ENCODE measurements around the gene NACC2.

The NACC2 gene

DNA sequence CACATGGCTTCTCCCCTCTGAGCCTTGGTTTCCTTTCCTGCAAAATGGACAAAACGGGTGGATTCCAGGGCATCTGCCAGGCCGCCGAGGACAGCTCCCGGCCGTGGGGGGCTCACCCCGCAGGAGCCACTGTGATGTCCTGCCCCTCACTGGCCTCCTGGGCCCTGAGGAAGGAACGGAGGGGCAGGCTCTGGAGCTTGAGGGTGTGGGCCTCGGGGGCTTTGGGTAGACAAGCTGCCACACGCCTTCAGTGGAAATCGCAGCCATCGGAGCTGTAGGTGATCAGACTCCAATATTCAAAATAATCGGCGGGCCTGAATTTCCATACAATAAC is 101.7 kb downstream of the NACC2 start:
- no peak for DNase-seq

DNA sequence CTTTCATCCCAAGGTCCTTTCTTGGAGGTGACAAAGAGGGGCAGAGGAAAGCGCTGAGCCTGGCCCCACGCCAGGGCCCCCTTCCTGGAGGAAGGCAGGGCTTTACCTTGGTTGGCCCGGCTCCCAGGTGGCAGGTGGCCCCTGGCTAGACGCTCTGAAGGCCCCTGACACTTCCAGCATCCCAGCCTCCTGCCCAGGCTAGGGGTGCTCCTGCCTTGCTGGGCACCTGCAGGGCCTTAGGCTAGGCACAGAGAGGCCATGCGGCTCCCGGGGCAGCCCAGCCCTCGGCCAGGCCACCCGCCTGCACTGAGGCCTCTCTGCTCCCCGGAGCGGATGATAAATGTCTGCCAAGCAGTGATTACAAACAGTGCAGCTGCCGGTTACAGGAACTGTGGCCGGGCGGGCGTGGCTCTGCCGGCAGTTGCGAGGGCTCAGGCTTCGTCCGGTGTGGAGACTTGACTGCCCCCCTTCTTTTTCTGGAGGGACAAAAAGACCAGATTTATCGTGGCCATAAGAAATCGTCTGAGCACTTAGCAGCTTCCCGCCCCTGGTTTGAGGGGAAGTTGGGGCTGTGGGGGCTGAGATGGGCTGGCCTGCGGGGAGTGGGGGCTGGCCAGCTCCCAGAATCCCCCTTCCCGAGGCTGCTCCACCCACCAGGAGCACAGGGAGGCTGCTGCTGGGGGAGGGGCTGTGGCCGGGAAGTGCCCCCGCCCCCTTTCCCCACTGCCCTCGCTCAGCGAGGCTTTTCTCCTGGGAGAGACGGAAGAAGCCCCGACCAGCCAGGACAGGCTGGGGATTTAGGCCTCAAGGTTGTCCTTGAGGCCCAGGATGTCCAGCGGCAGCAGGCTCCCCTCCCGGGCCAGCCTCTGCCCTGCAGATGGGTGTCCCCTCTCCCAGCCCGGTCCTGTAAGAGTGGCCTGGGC is 102.3 kb downstream of the NACC2 start:
- DNase-seq: peak; percentile 81

DNA sequence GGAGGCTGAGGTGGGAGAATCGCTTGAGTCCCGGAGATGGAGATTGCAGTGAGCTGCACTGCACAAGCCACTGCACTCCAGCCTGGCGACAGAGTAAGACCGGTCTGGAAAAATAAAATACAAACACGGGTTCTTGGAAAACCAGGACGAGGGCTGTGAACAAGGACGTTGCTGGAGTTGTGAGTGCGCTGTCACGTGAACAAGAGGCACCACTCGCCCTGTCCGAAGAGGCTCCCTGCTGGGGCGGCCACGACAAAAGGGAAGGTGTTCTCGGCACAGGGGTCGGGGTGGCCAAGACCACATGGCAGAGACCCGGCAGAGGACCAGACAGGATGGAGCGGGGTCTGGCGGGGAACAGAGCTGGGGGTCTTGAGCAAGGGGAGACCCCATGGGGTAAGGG is 103.3 kb downstream of the NACC2 start:
- no peak for DNase-seq

DNA sequence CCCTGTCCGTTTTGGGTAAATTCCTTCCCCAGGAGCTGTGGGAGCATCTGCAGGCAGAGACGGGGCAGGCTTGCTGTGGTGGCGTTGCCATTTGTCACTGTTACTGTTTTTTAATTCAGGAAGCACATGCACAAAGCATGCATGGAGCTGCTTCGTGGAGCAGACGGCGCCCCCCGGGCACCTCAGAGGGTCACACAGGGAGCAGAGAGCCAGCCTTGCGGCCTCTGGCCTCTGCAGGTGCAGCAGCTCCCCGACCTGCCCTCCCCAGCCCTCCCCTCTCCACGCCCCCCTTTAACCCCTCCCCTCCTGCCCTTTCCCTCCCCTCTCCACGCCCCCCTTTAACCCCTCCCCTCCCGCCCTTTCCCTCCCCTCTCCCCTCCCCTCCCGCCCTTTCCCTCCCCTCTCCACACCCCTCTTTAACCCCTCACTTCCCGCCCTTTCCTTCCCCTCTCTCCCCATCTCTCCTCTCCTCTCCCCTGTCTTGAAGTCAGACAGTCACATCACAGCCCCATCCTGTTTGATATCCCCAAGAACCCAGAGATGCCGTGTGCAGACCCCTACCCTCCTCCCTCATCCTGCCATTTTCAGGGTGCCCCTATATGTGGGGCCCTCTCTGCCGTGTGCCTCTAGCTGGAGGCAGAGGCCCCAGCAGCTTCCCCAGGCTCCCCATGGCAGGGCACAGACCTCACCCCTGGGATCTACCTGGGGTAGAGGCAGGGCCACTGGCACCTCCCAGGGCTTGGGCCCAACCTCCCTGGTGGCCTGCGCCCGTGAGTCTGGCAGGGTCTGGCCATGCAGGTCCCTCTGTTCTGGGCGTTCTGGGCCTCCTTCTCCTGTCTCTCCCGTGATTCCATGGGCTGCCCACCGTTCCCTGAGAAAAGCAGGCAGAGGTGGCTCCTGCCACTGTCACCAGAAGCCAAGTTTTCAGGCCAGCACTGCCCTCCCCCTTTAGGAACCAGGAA is 104.3 kb downstream of the NACC2 start:
- no peak for DNase-seq

DNA sequence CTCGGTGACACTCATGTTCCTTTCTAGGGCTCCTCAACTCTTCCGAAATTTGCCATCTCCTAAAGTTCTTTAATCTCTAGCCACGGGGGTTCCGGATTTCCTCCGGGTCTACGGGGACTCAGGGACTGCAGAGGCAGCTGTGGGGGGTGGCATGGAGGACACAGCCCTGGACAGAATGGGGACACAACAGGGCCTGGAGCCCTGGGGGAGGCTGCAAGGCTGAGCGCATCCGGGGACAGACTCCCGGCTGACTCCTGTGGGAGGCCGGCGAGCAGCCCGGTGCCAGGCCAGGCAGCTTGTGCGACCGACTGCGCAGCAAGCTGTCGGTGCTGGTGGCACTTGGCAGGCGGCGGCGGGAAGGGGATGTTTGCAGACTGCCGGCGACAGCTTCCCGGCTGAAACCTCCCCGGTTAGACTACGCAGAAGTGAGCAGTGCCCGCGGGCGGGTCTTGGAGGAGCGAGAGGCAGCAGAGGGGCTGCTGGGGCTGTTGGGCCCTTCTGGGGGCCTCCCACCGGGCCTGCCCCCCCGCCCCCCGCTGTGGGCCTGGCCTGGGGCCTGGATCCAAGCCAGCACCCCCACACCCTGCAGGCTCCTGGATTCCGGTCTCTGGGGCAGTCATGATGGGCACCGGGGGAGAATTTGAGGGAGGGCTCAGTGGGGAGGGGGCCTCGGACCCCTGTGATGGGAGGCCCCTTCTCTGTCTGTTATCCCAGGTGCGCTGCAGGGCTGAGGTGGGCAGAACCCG is 105.2 kb downstream of the NACC2 start:
- no peak for DNase-seq

DNA sequence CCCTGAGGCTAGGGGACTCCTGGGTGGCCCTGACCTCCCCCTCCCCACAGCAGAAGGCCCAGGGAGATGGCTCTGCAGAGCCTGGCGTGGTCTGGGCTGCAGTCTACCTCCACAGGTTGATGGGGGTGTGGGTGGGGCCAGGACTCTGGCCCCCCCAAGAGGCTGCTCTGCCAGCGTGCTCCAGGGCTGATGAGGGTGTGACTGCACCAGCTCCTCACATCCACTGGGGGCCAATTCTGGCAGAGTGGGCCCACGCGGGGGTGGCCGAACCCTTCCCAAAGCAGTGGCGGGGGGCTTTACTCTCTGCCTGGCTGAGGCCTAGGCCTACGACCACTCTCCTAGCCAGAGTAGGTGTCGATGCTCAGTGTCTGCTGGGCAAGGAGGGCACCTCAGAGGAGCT is 105.9 kb downstream of the NACC2 start:
- no peak for DNase-seq

DNA sequence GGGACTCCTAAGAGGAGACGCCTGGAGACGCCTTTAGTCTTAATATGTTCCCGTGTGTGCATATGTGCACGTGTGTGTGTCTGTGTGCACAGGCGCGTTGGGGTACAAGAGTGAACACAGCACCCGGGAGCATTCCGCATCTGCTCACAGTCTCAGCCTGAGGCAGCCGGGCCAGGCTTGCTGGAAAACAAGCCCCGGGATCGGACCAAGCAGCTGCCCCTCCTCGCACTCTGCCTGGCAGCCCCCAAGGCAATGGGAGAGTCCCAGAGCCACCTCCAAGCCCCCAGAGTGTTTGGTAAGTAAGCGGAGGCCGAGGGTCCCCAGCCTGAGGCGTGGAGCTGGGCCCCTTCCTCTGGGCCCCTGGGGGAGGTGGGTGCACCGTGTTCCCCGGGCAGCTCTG is 106.6 kb downstream of the NACC2 start:
- no peak for DNase-seq

DNA sequence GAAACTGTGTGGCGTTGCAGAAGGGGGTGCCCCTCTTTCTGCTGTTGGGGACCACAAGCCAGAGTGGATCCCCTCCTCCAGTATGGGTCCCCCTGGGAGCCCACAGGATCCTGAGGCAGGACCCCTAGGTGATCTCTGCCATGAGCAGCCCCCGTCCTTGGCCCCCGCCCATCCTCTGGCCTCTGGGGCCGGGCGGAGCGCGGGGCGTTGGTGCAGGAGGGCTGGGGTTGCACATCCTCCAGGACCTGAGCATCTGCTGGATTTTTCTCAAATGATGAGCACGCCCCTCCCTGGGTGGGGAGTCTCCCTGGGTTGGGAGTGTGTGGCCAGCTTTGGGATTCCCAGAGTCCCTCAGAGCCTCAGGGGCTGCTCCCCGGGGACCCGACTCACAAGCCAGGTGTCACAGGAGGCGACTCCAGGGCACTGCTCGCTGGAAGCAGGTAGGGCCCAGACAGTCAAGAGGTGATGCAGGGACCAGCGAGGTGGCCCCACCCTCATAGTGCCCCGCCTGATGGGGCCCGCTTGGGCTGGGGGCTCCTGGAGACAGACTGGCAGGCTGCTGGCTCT is 107.2 kb downstream of the NACC2 start:
- no peak for DNase-seq

DNA sequence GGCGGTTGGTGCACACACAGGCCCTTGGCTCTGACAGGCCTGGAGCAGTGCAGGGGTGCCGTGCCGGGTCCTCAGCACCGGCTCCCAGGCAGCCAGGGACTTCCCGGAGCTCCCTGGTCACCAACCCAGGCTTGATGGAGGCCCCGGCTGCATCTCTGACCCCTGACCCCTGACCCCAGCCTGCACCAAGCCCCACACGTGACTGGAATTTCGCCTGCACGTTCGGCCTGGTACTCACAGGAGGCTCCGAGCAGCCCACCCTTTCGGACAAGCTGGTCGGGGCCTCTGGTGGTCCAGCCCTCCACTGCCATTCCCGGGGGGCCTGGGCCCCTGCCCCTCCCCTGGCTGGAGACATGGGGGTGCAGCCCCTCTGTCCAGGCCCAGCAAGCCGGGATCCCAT is 108.5 kb downstream of the NACC2 start:
- DNase-seq: no peak

DNA sequence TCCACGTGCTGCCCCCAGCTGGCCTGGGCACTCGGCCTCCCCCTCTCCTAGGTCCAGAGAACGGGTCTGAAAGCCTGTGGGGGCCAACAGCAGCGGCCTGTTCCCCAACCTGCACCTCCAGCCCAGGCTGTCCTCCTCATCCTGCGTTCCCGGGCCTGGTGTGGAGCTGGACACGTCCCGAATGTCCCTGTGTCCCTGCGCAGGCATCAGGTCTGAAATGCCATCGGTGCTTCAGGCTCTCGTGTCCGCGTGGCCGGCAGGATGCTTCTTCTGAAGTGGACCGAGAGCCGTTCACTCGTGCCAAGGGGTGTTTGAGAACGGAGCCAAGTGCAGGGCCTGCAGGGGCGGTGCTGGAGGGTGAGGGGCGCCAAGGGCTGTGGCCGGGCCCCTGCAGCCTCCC is 109.2 kb downstream of the NACC2 start:
- DNase-seq: no peak

DNA sequence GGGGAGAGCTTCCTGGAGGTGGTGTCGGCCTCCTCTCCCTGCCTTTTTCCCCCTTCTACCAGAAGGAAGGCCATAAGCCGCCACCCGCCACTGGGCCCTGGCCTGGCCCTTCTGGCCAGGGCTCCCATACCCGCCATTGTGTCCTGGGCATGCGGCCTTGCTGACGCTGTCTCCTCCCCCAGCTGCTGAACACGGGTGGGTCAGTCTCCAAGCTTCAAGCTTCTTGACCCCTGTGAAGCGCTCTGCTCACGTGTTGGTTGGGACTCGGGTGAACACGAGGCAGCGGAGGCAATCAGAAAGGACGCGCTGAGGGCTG is 109.7 kb downstream of the NACC2 start:
- DNase-seq: no peak

DNA sequence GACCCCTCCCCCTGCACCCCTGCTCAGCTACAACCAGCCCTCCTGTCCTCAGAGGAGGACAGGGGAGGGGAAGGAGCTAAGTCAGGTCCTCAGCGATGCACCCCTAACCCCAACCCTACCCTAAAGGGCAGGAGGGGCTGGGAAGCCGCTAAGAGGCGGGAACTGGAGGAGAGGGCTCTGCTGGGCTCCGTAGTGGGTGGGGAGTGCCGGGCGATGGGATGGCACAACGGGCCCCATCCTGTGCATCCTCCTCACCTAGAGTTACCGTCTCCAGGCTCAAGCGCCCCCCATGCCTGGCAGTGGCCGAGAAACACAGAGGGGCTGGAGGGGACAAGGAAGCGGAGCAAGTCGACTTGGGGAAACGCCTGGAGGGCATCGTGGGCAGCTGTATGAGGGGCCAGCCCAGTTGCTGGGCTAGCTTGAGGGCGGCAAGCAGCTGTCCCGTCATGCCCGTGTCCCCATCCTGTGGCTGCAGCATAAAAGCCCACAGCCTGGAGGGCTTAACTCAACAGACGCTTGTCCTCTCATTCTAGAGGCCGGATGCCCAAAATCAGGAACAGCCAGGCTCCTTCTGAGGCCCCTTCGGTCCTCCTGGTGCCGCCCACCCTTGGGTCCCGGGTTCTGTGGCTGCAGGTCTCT is 110.9 kb downstream of the NACC2 start:
- no peak for DNase-seq

DNA sequence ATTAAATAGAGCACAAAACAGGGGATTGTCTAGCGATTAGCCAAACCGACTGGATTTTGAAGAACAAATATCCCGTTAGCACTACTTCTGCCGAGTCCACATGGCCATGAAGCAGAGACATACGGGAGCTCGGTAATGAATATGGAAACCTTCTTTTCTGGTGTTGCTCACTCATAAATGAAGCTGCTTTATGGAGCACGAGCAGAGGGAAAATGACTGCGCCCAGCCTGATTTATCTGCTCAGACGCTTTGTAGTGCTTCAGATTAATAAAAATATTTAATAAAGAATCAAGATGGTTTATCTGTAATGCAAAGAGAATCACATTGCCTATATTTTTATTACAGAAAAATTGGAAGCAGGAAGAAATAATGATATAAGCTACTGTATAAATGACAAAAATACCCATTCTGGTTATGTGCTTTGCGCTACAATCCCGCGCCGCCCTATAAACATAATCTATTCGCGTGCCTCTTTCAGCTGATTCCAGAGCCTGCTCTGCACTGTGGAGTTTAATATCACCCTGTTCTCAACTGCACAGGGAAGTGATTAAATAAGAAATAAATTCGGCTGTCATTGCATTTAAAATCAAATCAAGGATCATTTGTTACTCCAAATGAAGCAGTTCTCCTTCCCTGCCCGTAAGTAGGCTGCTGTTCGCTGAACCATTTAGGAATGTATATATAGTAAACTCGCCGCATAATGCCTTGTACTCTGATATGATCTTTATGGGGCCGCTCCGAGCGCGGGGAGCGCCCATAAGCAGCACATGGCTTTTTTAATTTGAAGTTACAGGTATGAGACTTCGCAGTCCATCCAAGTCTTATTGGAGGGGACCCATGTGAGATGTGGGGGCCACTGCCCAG is 111.6 kb downstream of the NACC2 start:
- no peak for DNase-seq

DNA sequence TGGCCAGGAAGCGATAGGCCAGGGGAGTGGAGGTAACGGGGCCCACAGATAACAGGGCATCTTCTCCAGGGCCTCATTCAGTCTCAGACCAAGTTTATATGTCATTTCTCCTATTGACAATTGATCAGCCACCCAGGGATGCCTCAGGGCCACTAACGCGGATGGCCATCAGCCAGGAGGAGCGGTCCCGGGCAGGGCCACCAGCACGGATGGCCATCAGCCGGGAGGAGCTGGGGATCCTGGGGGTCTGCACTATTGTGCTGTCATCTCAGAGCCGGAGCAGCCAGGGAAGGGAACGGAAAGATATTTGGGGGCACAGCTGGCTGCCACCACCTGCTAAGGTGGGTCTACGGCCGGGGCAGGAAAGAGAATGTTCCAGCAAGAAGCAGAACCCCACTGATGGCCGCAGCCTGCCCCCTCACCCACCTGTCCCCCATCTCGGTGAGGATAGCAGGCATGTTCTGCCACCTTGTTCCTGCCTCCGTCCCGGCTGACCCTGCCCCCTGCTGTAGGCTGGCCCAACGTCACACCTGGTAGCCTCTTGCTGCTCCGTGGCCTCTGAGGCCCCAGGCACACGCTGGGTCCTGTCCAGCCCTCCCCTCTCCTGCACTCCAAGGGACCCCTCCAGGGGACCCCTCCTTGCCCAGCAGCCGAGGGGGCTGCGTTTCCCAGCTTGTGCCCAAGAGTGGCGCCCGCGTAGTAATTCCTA is 112.4 kb downstream of the NACC2 start:
- DNase-seq: no peak

DNA sequence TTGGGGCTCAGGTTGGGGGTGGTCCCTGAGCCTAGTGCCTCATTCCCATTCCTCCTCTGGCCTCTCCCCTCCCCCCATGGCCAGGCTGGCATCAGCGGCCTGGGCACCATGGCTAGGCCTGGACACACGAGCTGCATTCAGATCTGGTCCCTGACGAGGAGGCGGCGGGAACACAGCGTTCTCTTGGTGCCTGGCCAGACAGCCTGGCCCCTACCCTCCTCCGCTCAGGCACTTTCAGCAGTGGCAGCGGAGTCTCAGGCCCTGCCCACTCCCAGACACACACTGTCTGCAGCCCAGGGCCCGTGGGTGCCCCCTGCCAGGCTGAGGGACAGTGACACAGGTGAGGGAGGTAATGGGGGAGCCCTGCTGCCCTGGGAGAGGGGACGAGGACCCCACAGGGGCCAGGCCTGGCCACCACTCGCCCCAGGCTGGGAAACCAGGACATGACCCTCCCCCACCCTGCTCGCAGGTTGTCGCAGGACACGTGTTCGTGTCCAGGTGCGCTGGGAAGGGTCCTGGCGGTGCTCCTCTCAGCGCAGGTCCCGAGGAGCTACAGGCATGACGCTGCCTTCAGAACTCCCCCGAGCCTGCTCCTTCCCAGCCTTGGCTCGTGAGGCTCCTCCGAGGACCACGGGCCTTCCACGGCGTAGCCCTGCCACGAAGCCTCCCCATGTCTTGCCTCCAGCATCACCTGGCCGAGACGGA is 114.0 kb downstream of the NACC2 start:
- no peak for DNase-seq

DNA sequence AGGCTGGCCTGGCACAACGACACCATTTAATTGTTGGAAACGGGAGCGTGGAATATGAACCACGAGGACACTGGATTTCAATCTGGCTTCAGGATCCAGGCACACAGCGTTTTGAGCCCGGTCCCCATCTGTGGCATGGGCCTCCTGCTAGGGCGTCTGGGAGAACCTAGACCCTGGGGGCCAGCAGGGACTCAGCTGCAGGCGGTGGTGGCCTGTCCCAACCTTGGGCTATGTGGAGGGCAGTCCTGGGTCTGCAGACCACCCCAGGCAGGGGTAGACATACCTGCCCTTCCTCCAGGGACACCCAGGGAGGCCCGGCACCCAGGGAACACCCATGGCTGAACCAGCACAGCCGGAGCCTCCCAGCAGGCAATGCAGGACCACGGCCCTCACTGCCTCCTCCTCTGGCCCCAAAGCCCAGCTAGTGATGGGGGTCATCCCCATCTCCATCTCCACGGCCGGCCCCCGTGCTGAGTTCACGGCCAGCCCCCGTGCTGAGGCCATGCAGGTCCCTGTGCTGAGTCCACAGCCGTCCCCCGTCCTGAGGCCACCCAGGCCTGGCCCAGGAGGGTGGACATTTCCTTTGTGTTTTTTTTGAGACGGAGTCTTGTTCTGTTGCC is 115.4 kb downstream of the NACC2 start:
- no peak for DNase-seq

DNA sequence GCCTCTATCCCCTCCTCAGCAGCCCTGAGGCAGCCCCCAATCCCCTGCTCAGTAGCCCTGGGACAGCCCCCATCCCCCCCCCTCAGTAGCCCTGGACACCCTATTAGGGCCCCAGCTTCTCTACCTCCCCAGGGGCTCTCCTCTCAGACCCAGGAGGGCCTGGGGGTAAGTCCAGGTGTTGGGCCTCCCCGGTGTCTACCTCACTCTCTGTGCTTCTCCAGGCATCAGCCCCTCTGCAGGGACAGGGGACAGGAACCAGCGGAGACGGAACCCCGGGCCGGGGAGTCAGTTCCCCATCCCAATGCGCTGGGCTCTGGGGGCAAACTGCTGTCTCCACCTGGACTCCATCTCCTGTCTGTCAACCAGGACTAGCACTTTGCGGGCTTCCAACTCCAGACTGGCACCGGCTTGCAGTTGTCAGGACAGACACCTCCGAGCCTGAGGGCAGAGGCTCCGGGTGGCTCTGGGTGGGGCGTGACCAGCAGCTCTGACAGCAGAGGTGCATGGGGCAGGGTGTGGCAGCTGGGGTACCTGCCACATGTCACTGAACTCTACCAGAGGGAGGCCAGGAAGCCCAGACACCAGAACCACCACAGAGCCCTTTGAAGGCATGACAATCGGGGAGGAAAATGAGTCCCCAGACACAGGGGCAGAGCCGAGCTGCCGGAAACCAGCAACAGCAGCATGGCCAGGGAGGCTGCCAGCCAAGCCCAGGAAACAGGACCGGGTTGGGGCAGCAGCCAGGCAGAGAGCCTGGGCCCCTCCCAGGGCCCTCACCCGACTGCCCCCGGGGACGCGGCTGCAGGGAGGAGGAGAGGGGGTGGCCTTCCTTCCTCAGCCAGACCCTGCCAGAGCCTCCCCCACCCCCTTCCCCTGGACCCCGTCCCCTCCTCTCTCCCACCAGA is 116.2 kb downstream of the NACC2 start:
- no peak for DNase-seq

DNA sequence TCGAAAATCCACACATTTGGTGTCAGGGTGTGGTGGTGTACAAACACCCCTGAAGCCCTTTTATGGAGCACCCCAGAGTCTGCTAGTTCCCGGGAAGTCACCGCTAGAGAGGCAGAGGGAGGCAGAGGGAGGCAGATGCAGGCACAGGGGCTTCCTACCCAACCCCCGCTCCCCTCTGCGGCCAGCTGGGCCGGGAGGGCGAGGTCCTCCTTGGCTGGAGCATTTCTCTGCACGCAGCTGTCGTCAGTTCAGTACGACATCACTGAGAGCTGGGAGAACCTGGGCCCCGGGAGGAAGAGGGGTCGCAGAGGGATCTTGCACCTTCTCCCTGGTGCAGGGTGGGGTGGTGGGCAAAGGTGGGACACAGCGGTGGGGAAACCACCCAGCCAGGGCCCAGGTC is 118.1 kb downstream of the NACC2 start:
- DNase-seq: peak; percentile 23
